HG02798 (cell line): ENCODE measurements around the gene MRPS22.

Experiments used
- ATAC-seq: cut with Tn5 transposase; IDR thresholded peaks from one replicate; pipeline ENCODE4 v1.9.1; 2021; ENCODE audit warnings: mild to moderate bottlenecking; ENCODE audit not compliant: unreplicated experiment, poor library complexity

Gene MRPS22

DNA sequence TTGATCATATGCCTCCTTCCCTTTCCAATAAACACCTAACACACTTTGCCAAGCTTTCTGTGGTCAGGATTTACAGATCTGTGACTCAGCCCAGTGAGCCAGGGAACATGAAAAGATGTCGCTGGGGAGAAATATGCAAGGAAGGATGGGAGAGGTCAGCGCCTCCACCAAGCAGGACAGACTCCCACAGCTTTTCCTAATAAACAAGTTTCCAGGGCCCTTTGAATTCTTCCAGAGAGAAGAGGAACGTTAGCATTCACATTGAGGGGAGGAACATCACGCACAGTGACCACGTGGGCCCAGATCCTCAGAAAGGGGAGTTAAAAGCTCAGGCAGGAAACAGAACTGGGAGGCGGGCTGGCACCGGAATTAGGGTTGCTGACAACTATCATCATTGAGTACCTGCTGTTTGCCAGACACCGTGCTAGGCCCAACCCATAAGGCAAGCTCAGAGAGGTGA lies 33.3 kb upstream of the MRPS22 start:
- no peak for ATAC-seq

DNA sequence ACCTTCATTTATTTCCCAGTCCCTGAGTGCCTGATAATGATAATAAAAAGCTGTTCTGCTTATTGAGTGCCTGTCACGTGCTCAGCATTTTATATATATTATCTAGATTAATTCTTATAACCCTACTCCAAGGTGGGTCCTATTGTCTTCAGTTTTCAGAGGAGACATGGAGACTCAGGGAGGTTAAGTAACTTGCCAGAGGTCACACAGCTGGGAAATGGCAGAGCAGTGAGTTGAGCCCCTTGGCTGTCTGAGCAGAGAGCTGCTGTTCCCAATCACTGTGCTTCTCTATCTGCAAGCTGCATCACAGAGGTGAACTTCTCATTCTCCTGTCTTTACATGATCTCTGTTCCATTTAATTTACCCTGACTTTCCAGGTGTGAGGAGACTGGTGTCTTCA lies 32.3 kb upstream of the MRPS22 start:
- ATAC-seq: no peak

- ATAC-seq: no peak
Observed at GRCh38 chr3:139312416-139312815, 31.4 kb upstream of the MRPS22 start.

DNA sequence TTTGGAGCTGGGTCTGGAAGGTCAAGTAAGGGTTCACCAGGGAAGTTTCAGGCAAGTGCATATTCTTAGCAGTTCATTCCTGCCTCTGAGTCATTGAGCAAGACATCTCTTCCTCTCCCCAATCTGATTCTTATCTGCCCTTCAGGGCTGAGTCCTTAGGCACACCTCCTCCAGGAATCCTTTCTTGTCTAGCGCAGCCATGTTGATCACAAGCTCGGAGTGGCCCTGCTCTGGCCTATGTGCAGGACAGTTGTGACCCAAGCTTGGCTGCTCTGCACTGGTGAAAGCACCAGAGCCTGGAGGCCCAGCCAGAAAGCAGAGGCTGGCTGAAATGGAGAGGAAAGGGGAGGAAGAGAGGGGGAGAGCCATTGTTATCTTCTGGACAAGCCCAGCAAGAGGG lies 30.9 kb upstream of the MRPS22 start:
- no peak for ATAC-seq

- no peak for ATAC-seq
Observed at GRCh38 chr3:139313921-139314320, 29.9 kb upstream of the MRPS22 start.

GRCh38 chr3:139317215-139317614 lies 26.6 kb upstream of the MRPS22 start:
- no peak for ATAC-seq

- no peak for ATAC-seq
Observed at GRCh38 chr3:139317660-139318430, 26.0 kb upstream of the MRPS22 start.

- no peak for ATAC-seq
Observed at GRCh38 chr3:139318431-139318816, 25.4 kb upstream of the MRPS22 start.

- no peak for ATAC-seq
Observed at GRCh38 chr3:139318826-139319225, 25.0 kb upstream of the MRPS22 start.

GRCh38 chr3:139319428-139320402 lies 24.1 kb upstream of the MRPS22 start:
- ATAC-seq: no peak

DNA sequence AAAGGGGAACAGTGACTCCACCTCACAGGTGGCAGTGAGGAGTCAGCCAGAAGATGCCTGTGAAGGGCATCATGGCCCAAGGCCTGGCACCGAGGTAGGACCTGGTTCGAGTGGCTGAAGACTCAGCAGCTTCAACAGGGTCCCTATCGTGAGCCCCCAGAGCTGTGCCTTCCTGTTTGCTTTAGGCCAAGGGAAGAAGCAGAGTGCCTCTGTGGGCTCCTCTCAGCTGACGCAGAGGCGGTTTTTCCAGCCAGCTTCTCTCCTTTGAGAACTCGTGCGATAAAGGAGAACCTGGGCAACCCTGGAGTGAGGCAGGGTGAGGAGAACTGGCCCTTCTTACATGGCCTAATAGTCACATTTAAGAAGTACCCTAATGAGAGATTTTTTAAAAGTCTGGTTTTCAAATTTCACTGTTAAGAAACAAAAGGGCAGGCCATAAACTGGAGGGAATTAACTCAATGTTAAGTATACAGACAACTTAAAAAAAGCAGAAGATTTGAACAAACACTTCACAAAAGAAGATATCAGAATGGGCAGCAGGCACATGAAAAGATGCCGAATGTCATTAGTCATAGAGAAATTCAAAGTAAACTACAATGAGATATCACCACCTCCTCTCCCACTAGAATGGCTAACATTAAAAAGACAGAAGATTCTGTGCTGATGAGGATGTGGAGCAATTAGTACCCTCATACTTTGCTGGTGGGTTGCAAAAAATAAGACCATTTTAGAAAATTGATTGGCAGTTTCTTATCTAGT lies 23.1 kb upstream of the MRPS22 start:
- no peak for ATAC-seq

- ATAC-seq: no peak
Observed at GRCh38 chr3:139322346-139322745, 21.5 kb upstream of the MRPS22 start.

DNA sequence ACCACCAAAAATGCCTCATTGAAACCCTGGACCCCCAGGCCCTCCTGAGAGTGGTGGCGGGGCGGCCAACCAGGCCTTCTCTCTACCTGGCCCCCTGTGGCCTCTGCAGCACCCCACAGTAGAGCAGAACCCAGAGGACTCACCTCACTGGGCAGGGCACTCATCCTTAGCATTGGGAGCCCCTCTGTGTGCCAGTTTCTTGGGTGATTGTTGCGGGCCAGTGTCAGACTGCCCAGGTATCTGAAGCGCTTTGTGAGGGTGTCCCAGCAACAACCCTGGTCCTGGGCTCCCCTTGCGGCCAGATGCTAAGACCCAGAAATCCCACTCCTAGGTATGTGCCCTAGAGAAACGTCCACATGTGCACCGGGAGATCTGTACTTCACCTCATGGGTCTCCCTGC lies 20.7 kb upstream of the MRPS22 start:
- no peak for ATAC-seq

GRCh38 chr3:139324456-139324855 lies 19.4 kb upstream of the MRPS22 start:
- no peak for ATAC-seq

GRCh38 chr3:139325551-139325950 lies 18.3 kb upstream of the MRPS22 start:
- no peak for ATAC-seq

DNA sequence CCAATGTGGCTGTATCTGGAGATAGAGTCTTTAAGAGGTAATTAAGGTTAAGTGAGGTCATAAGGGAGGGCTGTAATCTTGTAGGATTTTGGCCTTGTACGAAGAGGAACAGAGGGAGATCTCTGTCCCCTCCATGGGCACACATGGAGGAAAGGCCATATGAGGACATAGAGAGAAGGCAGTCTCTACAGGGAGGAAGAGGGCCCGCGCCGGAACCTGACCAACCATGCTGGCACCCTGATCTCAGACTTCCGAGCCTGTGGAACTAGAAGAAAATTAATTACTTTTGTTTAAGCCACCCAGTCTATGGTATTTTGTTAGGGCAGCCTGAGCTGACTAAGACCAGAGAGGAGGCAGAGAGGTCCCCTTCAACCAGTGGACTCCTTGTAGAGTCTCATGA lies 17.7 kb upstream of the MRPS22 start:
- no peak for ATAC-seq

GRCh38 chr3:139326707-139327106 lies 17.1 kb upstream of the MRPS22 start:
- ATAC-seq: no peak

DNA sequence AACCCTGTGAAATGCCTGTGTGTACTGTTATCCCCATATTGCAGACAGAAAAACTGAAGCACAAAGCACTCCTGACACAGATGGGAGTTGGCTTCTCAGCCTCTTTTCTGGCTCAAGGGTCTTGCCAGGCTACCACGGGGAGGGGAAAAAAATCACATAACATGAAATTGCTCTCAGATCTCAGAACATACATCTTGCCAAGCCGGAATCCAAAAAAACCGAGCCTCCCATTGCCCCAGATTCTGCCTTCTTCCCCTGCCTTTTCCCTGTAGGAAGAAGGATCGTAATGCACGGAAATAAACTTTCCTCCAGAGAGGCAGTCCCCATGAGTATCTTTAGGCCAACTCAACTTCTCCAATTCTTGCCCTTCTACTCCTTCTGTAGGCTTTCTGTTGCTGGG lies 16.6 kb upstream of the MRPS22 start:
- ATAC-seq: no peak

DNA sequence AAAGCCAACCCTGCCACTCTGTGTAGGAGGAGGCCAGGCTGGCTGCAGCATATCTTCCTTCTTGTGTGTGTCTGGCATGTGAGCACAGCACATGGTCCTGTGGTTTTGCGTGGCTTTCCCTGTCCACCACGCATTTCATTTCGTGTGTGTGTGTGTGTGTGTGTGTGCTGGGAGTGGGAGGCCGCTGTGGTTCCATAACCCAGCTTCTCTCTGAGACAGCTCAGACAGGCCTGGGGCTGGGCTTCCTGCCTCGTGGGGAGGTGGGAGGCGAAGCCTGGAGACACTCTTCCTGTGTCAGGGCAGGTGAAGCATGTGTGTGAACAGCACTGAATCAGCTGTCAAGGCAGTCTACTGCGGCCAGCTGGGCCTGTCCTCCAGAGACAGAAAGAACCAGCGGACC lies 16.0 kb upstream of the MRPS22 start:
- no peak for ATAC-seq

DNA sequence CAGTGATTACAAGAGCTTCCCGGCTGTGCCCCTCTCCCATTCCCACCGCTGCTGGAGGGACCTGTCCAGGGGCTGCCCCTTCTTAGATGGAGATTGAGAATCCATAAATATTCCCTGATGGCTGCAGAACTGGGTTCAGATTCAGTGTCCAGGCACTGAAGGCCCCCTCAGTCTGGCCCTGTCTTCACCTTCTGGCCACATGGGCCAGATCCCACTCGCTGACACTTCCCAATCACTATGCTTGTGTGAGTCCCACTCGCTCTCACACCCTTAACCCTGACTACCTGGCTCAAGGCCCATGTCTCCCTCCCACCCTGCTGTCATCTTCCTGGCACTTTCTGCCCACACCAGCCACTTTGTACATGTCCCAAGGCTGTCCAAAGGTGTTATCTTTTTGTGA lies 15.5 kb upstream of the MRPS22 start:
- no peak for ATAC-seq
